HG03571 (cell line): ENCODE results near the gene TEDC2.

Source experiments
- ATAC-seq: cut with Tn5 transposase; IDR thresholded peaks from one replicate; pipeline ENCODE4 v1.9.1; 2021; ENCODE audit not compliant: unreplicated experiment

The TEDC2 gene

DNA sequence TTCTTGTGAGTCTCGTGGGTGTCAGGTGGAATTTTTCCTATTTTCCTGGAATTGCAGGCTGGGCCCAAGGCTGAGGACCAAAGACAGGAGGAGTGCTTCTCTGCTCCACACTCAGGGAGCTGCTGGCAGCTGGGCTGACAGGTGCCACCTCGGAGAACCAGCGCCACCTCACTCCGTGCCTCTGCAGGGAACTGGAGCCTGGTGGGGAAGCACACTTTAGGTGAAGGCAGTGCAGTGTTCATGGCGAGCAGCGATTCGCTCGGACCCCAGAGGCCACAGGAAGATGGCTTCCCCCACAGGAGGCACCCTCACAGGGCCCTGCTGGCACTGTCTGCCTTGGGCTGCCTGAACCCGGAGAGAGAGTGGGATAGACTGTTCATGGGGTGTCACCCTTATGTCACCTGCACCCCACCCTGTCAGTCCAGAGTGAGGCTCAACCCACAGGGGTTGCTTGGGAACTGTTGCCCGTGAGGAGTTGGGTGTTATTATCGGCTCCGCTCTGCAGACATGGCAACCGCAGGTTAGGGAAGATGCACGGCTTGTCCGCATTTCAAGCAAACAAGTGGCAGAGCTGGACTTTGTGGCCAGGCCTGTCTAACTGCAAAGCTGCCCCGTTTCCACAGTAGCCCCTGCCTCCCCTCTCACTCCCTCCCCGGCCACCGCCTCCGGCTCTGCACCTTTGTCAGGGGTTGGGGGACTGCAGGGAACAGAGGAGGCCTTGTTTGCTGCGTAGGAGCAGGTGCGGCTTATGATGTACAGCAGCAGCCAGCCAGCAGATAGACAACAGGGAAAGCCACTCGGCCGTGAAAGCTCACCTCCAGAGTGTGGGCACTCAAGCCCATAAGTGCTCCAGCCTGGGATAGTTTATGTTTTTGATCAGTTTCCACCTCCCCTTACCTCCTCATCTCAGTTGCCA is 30.5 kb downstream of the TEDC2 start:
- no peak for ATAC-seq

DNA sequence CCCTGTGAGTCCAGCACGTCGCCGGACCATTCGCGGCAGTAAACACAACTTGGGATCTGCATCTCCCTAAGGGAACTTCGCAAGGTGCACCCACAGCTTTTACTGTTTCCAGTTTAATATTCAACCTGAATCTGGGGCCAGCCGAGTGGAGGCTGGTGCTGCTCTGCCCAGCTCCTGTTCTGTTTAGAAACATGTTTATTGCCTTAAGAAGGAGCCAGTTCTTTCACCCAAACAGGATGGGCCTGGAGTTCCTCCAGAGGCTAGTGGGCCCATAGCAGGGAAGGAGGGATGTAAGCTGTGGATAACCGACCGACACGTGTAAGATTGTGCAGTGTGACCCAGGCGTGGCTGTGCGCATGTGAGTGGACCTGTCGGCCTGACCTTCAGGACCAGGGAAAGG is 32.4 kb downstream of the TEDC2 start:
- ATAC-seq, result no peak

DNA sequence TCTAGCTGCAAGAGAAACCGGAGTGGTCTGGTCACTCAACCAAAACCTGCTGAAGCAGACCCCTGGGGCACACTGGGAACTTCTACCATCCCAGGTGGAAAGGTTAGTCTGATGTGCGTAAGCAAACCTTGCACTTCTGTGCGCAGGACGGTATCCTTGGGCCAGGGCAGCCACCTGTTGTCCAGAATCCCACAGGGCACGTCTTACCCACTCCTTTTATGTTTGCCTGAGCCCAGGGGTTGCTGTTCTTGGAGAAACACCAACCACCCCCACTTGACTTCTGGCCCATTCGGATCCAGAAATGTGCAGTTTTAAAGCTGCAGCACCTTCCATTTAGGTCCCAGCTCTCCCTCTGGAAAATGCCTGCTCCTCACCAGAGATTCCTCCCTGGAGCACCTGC is 33.7 kb downstream of the TEDC2 start:
- ATAC-seq, result no peak

GRCh38 chr16:2494616-2495015 is 34.7 kb downstream of the TEDC2 start:
- no peak for ATAC-seq

DNA sequence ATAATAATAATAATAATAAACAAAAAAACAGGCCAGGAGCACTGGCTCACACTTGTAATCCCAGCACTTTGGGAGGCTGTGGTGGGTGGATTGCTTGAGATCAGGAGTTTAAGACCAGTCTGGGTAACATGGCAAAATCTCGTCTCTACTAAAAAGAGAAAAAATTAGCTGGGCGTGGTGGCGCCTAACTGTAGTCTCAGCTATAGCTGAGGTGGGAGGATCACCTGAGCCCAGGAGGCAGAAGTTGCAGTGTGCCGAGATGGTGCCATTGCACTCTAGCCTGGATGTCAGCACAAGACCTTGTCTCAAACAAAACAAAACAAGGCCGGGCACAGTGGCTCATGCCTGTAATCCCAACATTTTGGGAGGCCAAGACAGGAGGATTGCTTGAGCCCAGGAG is 35.1 kb downstream of the TEDC2 start:
- ATAC-seq, result no peak

GRCh38 chr16:2496223-2497115 is 36.6 kb downstream of the TEDC2 start:
- ATAC-seq, result no peak

- no peak for ATAC-seq
Measured at GRCh38 chr16:2497116-2497630, 37.3 kb downstream of the TEDC2 start.

DNA sequence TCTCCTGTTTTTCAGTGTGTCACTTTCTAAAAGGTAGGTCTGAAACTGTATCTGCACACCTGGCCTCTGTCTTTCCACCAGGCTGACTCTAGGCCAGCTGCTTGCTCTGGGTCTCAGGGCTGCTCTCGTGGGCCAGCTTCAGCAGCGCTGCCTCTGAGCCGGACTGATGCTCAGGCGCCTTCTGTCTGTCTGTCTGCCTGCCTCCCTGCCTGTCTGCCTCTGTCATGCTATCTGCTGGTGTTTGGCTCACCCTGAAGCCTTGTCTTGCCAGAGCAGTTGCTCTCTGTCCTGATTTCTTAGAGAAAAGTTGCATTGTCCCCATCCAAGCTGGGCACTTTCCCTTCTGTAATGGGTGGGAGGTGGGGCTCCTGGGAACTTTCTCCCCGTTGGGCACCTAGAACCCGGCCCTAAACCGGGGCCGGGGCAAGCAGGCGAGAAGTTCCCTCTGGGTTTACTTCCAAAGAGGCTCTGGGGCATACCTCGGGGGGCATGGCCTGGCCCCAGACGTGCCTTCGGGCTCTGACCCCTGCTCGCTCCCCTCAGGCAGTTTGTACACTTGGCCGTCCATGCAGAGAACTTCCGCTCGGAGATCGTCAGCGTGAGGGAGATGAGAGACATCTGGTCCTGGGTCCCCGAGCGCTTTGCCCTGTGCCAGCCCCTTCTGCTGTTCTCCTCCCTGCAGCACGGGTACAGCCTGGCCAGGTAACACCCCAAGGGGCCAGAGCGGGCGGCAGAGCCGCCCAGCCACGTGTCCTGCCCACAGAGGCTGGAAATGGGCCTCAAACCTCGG is 38.0 kb downstream of the TEDC2 start:
- ATAC-seq, result no peak

- ATAC-seq, result no peak
Measured at GRCh38 chr16:2498531-2499253, 38.8 kb downstream of the TEDC2 start.

GRCh38 chr16:2499454-2499853 is 39.5 kb downstream of the TEDC2 start:
- ATAC-seq, result no peak

GRCh38 chr16:2499890-2500429 is 40.1 kb downstream of the TEDC2 start:
- no peak for ATAC-seq

DNA sequence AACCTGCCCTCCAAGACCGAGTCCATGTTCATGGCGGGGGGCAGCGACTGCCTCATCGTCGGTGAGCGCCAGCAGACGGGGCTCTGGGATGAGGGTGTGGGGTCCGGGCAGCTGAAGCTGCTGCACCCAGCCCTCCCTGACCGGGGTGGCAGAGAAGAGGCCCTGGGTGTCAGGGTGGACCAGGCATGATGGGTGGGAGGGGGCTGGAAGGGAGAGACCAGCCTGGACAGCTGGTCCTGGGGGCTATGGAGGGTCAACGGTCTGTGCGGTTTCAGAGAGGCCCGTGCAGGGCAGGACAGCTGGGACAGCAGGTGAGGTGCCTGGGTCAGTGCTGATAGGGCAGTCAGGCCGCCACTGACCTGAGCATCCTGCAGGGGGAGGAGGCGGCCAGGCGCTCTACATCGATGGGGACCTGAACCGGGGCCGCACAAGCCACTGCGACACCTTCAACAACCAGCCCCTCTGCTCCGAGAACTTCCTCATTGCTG is 40.6 kb downstream of the TEDC2 start:
- no peak for ATAC-seq

GRCh38 chr16:2500918-2501750 is 41.2 kb downstream of the TEDC2 start:
- no peak for ATAC-seq

- ATAC-seq, result no peak
Measured at GRCh38 chr16:2501946-2502895, 42.3 kb downstream of the TEDC2 start.

GRCh38 chr16:2505695-2506094 is 45.8 kb downstream of the TEDC2 start:
- ATAC-seq, result no peak

GRCh38 chr16:2507052-2507659 is 47.2 kb downstream of the TEDC2 start:
- peak; percentile 56 for ATAC-seq

DNA sequence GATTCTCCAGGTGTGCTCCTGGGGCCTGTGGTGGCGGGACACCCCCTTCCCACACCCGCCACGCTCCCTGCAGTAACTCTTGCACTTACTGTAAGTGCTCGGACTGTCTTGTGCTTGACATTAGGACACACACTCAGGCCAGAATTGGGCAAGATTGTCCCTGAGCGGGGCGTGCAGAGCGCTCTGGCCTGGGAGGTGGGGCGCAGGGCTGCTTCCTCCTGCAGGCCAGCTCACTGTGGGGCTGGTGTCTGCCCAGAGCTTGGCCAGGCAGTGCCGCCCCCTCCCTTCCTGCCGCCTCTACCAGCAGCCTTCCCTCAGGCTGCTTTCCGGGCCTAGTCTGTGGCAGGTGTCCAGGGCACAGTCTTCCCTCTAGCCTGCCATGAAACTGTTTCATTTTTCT is 47.8 kb downstream of the TEDC2 start:
- no peak for ATAC-seq
